Left lung (tissue), 14 donors: ENCODE data around the gene MFSD1. TPM values are rescaled to one million over a fixed set of nuclear protein-coding genes. Genes with fewer than 3 reads are reported as not detected.

ENCODE experiments used
- ATAC-seq: fragments of 200-7000 bp; cut with Tn5 transposase; one replicate; pipeline ENCODE4 v1.9.1; 2020; ENCODE audit warnings: moderate library complexity
- DNase-seq, 4 donors: peaks; one replicate each; pipeline ENCODE4 v3.0.0-alpha.2; 2013 to 2020
- H3K27ac ChIP-seq, 2 donors: fragments of 200-600 bp; sonication (generic) in 1 of 2; one replicate each; pipeline versions ENCODE4 v1.5.0 to v1.8.0; 2020 to 2021
- H3K27me3 ChIP-seq, 2 donors: fragments of 200-600 bp; sonication (generic) in 1 of 2; one replicate each; pipeline versions ENCODE4 v1.5.0 to v1.8.0; 2020 to 2021
- H3K36me3 ChIP-seq, 2 donors: fragments of 200-600 bp; sonication (generic) in 1 of 2; one replicate each; pipeline versions ENCODE4 v1.5.0 to v1.8.0; 2020 to 2021
- H3K4me1 ChIP-seq, 2 donors: fragments of 200-600 bp; one replicate each; pipeline ENCODE4 v1.8.0; 2021
- H3K4me3 ChIP-seq, 2 donors: fragments of 200-600 bp; sonication (generic) in 1 of 2; one replicate each; pipeline versions ENCODE4 v1.5.0 to v1.8.0; 2020 to 2021; ENCODE audit warnings: mild to moderate bottlenecking in 1 of 2
- H3K9me3 ChIP-seq, 2 donors: fragments of 200-600 bp; sonication (generic) in 1 of 2; one replicate each; pipeline versions ENCODE4 v1.5.0 to v1.8.0; 2020 to 2021
- intact Hi-C, 2 donors: fragments of 100-400 bp; cut with DNase I; formaldehyde crosslinking; loops; one replicate each; pipeline versions ENCODE4 v1.11.2 to v1.14.2; 2022
- long read RNA-seq, 12 donors: library from polyadenylated mRNA in 2 of 12; unstranded in 2 of 12; transcript quantifications; one replicate each; pipeline ENCODE4 v2.0.0 and lab custom pipeline, GENCODE V29; 2019 to 2026
- polyA plus RNA-seq, 6 donors: library from polyadenylated mRNA; unstranded; fragments of 120-200 nt; gene quantifications; one replicate each; pipeline ENCODE4 v1.2.1, GENCODE V29; 2013; ENCODE audit not compliant: insufficient read length in 6 of 6
- total RNA-seq, 2 donors: library from RNA; stranded (reverse); fragmentation: NEBNext Ultra II Directional; extraction: Animal tissue kit (Norgen Biotek cat#: 25700); gene quantifications; one replicate each; pipeline ENCODE4 v1.2.1, GENCODE V29; 2021
- TF ChIP-seq, protein P1 (sequence below), 2 donors: fragments of 200-600 bp; sonication (generic) in 1 of 2; IDR thresholded peaks; one replicate each; pipeline versions ENCODE4 v1.5.0 to v1.8.0; 2021; ENCODE audit warnings: antibody characterized with exemption in 2 of 2
- donor health status: DM: no; HTN: yes; CAD: no.
- donor health status: DM: no; HTN: no; CAD: no.

MFSD1 gene, protein sequence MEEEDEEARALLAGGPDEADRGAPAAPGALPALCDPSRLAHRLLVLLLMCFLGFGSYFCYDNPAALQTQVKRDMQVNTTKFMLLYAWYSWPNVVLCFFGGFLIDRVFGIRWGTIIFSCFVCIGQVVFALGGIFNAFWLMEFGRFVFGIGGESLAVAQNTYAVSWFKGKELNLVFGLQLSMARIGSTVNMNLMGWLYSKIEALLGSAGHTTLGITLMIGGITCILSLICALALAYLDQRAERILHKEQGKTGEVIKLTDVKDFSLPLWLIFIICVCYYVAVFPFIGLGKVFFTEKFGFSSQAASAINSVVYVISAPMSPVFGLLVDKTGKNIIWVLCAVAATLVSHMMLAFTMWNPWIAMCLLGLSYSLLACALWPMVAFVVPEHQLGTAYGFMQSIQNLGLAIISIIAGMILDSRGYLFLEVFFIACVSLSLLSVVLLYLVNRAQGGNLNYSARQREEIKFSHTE
- 100 to 1,000 TPM in 1 of 2 donors, 10 to 100 TPM in 1; 86.4 to 134 TPM for total RNA-seq
- 10 to 100 TPM; 48.6 to 56.7 (median 51.9) TPM for polyA plus RNA-seq
- long read RNA-seq, donor 1, transcript MFSD1-204 (5 exons, 2,042 nt): minor isoform, 7 of 30 reads
- long read RNA-seq, donor 1, transcript MFSD1-203 (16 exons, 2,423 nt): major isoform, 11 of 30 reads
- long read RNA-seq, donor 1, partial matches to known transcripts: 8 of 30 reads
- long read RNA-seq, donor 1, other reads (novel, unspliced or antisense): 0 of 30 reads
- long read RNA-seq, donor 2, transcript MFSD1-203 (16 exons, 2,423 nt): major isoform, 8 of 18 reads
- long read RNA-seq, donor 2, partial matches to known transcripts: 0 of 18 reads
- long read RNA-seq, donor 2, other reads (novel, unspliced or antisense): 0 of 18 reads
- long read RNA-seq, donor 3, transcript MFSD1-203 (16 exons, 2,423 nt): major isoform, 12 of 18 reads
- long read RNA-seq, donor 3, partial matches to known transcripts: 0 of 18 reads
- long read RNA-seq, donor 3, other reads (novel, unspliced or antisense): 0 of 18 reads
- long read RNA-seq, donor 4, transcript MFSD1-203 (16 exons, 2,423 nt): major isoform, 38 of 46 reads
- long read RNA-seq, donor 4, partial matches to known transcripts: 1 of 46 reads
- long read RNA-seq, donor 4, other reads (novel, unspliced or antisense): 2 of 46 reads
- long read RNA-seq, donor 5, transcript MFSD1-203 (16 exons, 2,423 nt): major isoform, 16 of 82 reads
- long read RNA-seq, donor 5, partial matches to known transcripts: 59 of 82 reads
- long read RNA-seq, donor 5, other reads (novel, unspliced or antisense): 0 of 82 reads
- long read RNA-seq, donor 6, transcript MFSD1-203 (16 exons, 2,423 nt): major isoform, 14 of 22 reads
- long read RNA-seq, donor 6, partial matches to known transcripts: 0 of 22 reads
- long read RNA-seq, donor 6, other reads (novel, unspliced or antisense): 0 of 22 reads
- long read RNA-seq, donor 7, transcript MFSD1-203 (16 exons, 2,423 nt): major isoform, 8 of 11 reads
- long read RNA-seq, donor 7, partial matches to known transcripts: 0 of 11 reads
- long read RNA-seq, donor 7, other reads (novel, unspliced or antisense): 0 of 11 reads
- long read RNA-seq, donor 8, transcript MFSD1-203 (16 exons, 2,423 nt): major isoform, 10 of 17 reads
- long read RNA-seq, donor 8, partial matches to known transcripts: 5 of 17 reads
- long read RNA-seq, donor 8, other reads (novel, unspliced or antisense): 0 of 17 reads
- long read RNA-seq, donor 9: 0 reads
- long read RNA-seq, donor 10, transcript MFSD1-203 (16 exons, 2,423 nt): major isoform, 38 of 48 reads
- long read RNA-seq, donor 10, partial matches to known transcripts: 3 of 48 reads
- long read RNA-seq, donor 10, other reads (novel, unspliced or antisense): 4 of 48 reads
- long read RNA-seq, donor 11, transcript MFSD1-204 (5 exons, 2,042 nt): minor isoform, 6 of 26 reads
- long read RNA-seq, donor 11, transcript MFSD1-203 (16 exons, 2,423 nt): major isoform, 13 of 26 reads
- long read RNA-seq, donor 11, partial matches to known transcripts: 0 of 26 reads
- long read RNA-seq, donor 11, other reads (novel, unspliced or antisense): 0 of 26 reads
- long read RNA-seq, donor 12, transcript MFSD1-203 (16 exons, 2,423 nt): major isoform, 10 of 16 reads
- long read RNA-seq, donor 12, partial matches to known transcripts: 0 of 16 reads
- long read RNA-seq, donor 12, other reads (novel, unspliced or antisense): 0 of 16 reads

DNA sequence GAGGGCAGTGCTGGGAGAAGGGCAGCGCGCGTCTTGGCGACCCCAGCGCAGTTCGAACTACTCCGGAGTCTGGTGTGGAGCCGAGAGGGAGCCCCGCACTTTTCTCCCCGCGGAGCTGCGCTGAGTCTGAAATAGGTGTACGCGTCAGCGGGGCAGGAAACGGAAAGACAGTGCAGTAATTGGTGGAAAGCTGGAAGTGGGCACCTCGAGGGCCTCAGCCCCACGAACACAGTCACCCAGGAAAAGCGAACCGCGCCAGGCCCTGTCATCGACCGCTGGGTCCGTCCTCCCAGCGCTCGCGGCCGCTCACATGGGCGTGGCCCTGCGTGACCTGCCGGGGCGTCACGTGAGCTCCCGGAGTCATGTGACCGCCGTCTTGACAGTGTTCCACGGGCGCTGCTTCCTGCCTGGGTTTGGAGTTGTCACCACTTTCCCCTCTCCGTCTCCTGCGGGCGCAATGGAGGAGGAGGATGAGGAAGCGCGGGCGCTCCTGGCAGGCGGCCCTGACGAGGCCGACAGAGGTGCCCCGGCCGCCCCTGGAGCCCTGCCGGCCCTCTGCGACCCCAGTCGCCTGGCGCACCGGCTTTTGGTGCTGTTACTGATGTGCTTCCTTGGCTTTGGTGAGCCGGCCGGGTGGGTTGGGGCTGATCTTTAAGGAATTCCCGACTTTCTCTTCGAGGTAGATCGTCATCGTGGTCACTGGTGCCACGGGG lies at the start of gene MFSD1:
Gene MFSD1 (plus strand): TSS at position 359 of the 713 bp plus-strand sequence. CDS start 99 bp downstream, at position 458.
- TF ChIP-seq, protein P1, sequence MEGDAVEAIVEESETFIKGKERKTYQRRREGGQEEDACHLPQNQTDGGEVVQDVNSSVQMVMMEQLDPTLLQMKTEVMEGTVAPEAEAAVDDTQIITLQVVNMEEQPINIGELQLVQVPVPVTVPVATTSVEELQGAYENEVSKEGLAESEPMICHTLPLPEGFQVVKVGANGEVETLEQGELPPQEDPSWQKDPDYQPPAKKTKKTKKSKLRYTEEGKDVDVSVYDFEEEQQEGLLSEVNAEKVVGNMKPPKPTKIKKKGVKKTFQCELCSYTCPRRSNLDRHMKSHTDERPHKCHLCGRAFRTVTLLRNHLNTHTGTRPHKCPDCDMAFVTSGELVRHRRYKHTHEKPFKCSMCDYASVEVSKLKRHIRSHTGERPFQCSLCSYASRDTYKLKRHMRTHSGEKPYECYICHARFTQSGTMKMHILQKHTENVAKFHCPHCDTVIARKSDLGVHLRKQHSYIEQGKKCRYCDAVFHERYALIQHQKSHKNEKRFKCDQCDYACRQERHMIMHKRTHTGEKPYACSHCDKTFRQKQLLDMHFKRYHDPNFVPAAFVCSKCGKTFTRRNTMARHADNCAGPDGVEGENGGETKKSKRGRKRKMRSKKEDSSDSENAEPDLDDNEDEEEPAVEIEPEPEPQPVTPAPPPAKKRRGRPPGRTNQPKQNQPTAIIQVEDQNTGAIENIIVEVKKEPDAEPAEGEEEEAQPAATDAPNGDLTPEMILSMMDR (IDR thresholded peaks at IDR 0.05): no peak
- intact Hi-C loops: no loop called here

DNA sequence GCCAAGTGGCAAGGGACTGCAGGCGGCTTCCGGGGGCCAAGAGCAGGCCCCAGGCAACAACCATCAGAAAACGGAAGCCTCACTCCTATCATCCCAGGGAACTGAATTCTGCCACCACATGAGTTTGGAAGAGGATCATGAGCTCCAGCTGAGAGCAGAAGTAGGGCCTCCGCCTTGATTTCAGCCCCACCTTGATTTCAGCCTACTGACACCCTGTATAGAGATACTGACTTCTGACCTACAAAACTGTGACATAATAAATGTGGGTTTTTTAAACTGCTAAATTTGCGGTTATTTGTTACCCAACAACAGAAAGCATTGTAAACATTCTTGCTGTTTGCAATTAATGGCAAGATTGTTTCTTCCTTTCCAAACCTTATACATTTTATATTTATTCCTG lies 48.0 kb upstream of the MFSD1 start:
- peak; percentile 44 for ATAC-seq
- TF ChIP-seq, protein P1 (IDR thresholded peaks at IDR 0.05): no peak
- no peaks in the 10 kb centered on the region for H3K36me3 ChIP-seq

More for the DNA sequence above, at the start of gene MFSD1:
- Histone ChIP-seq H3K27me3 (peaks cover 0 to 3% of the 10 kb centered on the region in 2 donors), H3K36me3 (peaks cover 0 to 21% of the 10 kb centered on the region in 2 donors), H3K4me1 (peaks cover 0 to 49% of the 10 kb centered on the region in 2 donors), H3K4me3 (peak within 1 kb of the TSS; percentile 78 to 94), H3K9me3 (no peaks in the 10 kb centered on the region), H3K27ac (peak within 1 kb of the TSS; percentile 90 to 97)
- DNase-seq (peak; percentile 90 to 100 (median 96)), ATAC-seq (peak; percentile 98)

DNA sequence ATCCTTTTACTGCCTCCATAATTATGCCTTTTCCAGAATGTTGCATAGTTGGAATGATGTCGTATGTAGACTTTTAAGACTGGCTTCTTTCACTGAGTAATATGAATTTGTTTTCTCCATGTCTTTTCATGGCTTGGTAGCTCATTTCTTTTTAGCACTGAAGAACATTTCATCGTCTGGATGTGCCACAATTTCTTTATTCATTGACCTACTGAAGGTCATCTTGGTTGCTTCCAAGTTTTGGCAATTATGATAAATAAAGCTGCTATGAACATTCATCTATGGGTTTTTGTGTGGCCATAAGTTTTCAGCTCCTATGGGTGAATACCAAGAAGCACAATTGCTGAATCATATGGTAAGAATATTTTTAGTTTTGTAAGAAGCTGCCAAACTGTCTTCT lies 46.4 kb upstream of the MFSD1 start:
- H3K27ac ChIP-seq: no peak overlapping the region
- no peaks in the 10 kb centered on the region for H3K4me1 ChIP-seq
- no peaks in the 10 kb centered on the region for H3K27me3 ChIP-seq
- no peaks in the 10 kb centered on the region for H3K36me3 ChIP-seq
- ATAC-seq: no peak
- intact Hi-C loops: no loop called here
- no peak for DNase-seq
- TF ChIP-seq, protein P1 (IDR thresholded peaks at IDR 0.05): no peak
- H3K4me3 ChIP-seq: no peak overlapping the region
- H3K9me3 ChIP-seq: no peaks in the 10 kb centered on the region

More for the DNA sequence above, 48.0 kb upstream of the MFSD1 start:
- Histone ChIP-seq H3K4me3 (no peak overlapping the region), H3K27me3 (no peaks in the 10 kb centered on the region), H3K4me1 (peaks cover 0 to 2% of the 10 kb centered on the region in 2 donors), H3K9me3 (no peaks in the 10 kb centered on the region), H3K27ac (no peak overlapping the region)
- DNase-seq: no peak
- intact Hi-C loops: no loop called here
